Psoas muscle (tissue), 8 donors: ENCODE results near the gene FBLN5. TPM values are rescaled to one million over a fixed set of nuclear protein-coding genes. Genes with fewer than 3 reads are reported as not detected.
A peak's percentile ranks its signal among the peaks of the same experiment; 100 is the strongest.

ENCODE experiments used
- ATAC-seq, 4 donors: fragments of 200-7000 bp; cut with Tn5 transposase; one replicate each; pipeline ENCODE4 v1.9.1; 2020; ENCODE audit warnings: moderate library complexity in 3 of 4, mild to moderate bottlenecking in 2 of 4
- DNase-seq, 2 donors: peaks; one replicate each; pipeline ENCODE4 v3.0.0-alpha.2; 2020
- H3K27ac ChIP-seq: fragments of 200-600 bp; one replicate; pipeline ENCODE4 v1.8.0; 2022
- H3K27me3 ChIP-seq, 3 donors: fragments of 200-600 bp in 1 of 3; one replicate each; pipeline versions ENCODE4 v1.6.1 to v1.8.0; 2013 to 2022; ENCODE audit warnings: low read length in 2 of 3, mild to moderate bottlenecking in 2 of 3, moderate library complexity in 1 of 3; ENCODE audit not compliant: insufficient read depth in 3 of 3
- H3K36me3 ChIP-seq, 2 donors: fragments of 200-600 bp in 1 of 2; one replicate each; pipeline versions ENCODE4 v1.6.1 to v1.8.0; 2013 to 2022; ENCODE audit warnings: low read depth in 1 of 2, mild to moderate bottlenecking in 1 of 2, moderate library complexity in 1 of 2; ENCODE audit not compliant: insufficient read depth in 1 of 2
- H3K4me1 ChIP-seq: fragments of 200-600 bp; one replicate; pipeline ENCODE4 v1.8.0; 2022
- H3K4me3 ChIP-seq: fragments of 200-600 bp; one replicate; pipeline ENCODE4 v1.8.0; 2022; ENCODE audit warnings: mild to moderate bottlenecking
- H3K9me3 ChIP-seq: fragments of 200-600 bp; one replicate; pipeline ENCODE4 v1.8.0; 2022
- CTCF ChIP-seq: fragments of 200-600 bp; IDR thresholded peaks from one replicate; pipeline ENCODE4 v1.8.0; 2022; ENCODE audit warnings: antibody characterized with exemption
- WGBS, 3 donors: extraction: QIAGEN DNeasy Blood & Tissue Kit; methylation state at CpG; one replicate each; pipeline versions ENCODE4 v1.1.6 to v1.1.7; 2013; 5-methylcytosine and 5-hydroxymethylcytosine counted together
- intact Hi-C, 2 donors: fragments of 100-400 bp; cut with DNase I; formaldehyde crosslinking; loops; one replicate each; pipeline versions ENCODE4 v1.11.0 to v1.14.2; 2022
- polyA plus RNA-seq, 3 donors: library from polyadenylated mRNA; stranded (reverse); fragments of 200-250 nt; gene quantifications; one replicate each; pipeline ENCODE4 v1.2.3, GENCODE V29; 2013
- total RNA-seq, 4 donors: library from RNA; stranded (reverse); fragmentation: NEBNext Ultra II Directional in 2 of 4; extraction: Animal tissue kit (Norgen Biotek cat#: 25700) in 2 of 4; gene quantifications; one replicate each; pipeline versions ENCODE4 v1.2.1 to v1.2.4, GENCODE V29; 2021 to 2023
- donor health status: healthy with polysubstance abuse.
- donor health status: DM: no; HTN: no; CAD: no; lungs with moderate emphysema.
- donor health status: Bipolar disorder and iron deficiency.
- donor health status: healthy.
- donor health status: DM: yes; HTN: yes; CAD: no.
- donor health status: DM: no; HTN: no; CAD: no.
- donor health status: DM: no; HTN: no; CAD: no.
- donor health status: DM: yes; HTN: yes; CAD: no.

The FBLN5 gene
- total and polyA plus RNA-seq, 7 donors, result 12.3 to 37.8 (median 16.7) TPM

- H3K9me3 ChIP-seq, result no peaks in the 10 kb centered on the region
- intact Hi-C loops, result no loop called here
- H3K4me1 ChIP-seq, result peaks cover 16% of the 10 kb centered on the region
- no peaks in the 10 kb centered on the region for H3K27me3 ChIP-seq
- no peak overlapping the region for H3K4me3 ChIP-seq
- DNase-seq, result no peak
- H3K27ac ChIP-seq, result no peak overlapping the region
- TF ChIP-seq CTCF, result no peak
- peaks cover 5 to 42% of the 10 kb centered on the region in 2 donors for H3K36me3 ChIP-seq
- ATAC-seq, result no peak
Observed at GRCh38 chr14:91975763-91976162, 28.3 kb upstream of the FBLN5 start.

- H3K9me3 ChIP-seq, result no peaks in the 10 kb centered on the region
- no peak for TF ChIP-seq CTCF
- no peak overlapping the region for H3K4me3 ChIP-seq
- intact Hi-C loops, result no loop called here
- no peaks in the 10 kb centered on the region for H3K4me1 ChIP-seq
- no peak for DNase-seq
- no peak for ATAC-seq
- H3K27ac ChIP-seq, result no peak overlapping the region
- no peaks in the 10 kb centered on the region for H3K27me3 ChIP-seq
- 95 to 99% (median 96%) methylated on average over 2 of the region's 2 CpGs for WGBS, 3 donors
- H3K36me3 ChIP-seq, result peaks cover 7 to 85% of the 10 kb centered on the region in 2 donors
Observed at GRCh38 chr14:91971188-91971778, 23.8 kb upstream of the FBLN5 start.

GRCh38 chr14:91968280-91968679, 20.8 kb upstream of the FBLN5 start:
- ATAC-seq (no peak), DNase-seq (no peak)
- 85 to 88% (median 86%) methylated on average over 6 of the region's 6 CpGs for WGBS, 3 donors
- no peak overlapping the region for H3K27ac ChIP-seq
- H3K4me1 ChIP-seq, result no peaks in the 10 kb centered on the region
- intact Hi-C loops, result no loop called here
- H3K4me3 ChIP-seq, result no peak overlapping the region
- H3K9me3 ChIP-seq, result no peaks in the 10 kb centered on the region
- no peaks in the 10 kb centered on the region for H3K27me3 ChIP-seq
- no peak for TF ChIP-seq CTCF
- peaks cover 7 to 64% of the 10 kb centered on the region in 2 donors for H3K36me3 ChIP-seq

- no peak for TF ChIP-seq CTCF
- DNase-seq, result no peak
- peak in 1 of 4 donors; percentile 29 for ATAC-seq
Observed at GRCh38 chr14:91964724-91965123, 17.2 kb upstream of the FBLN5 start.

GRCh38 chr14:91964011-91964410, 16.5 kb upstream of the FBLN5 start:
- ATAC-seq (no peak), DNase-seq (no peak)
- TF ChIP-seq CTCF, result no peak
- Histone ChIP-seq H3K36me3 (peaks cover 2 to 26% of the 10 kb centered on the region in 2 donors), H3K4me1 (no peaks in the 10 kb centered on the region), H3K27ac (no peak overlapping the region), H3K9me3 (no peaks in the 10 kb centered on the region), H3K27me3 (no peaks in the 10 kb centered on the region), H3K4me3 (no peak overlapping the region)
- intact Hi-C loops, result no loop called here
- WGBS, 3 donors, result 76 to 78% (median 78%) methylated on average over 1 of the region's 1 CpG

More at GRCh38 chr14:91964724-91965123, 17.2 kb upstream of the FBLN5 start:
- Histone ChIP-seq H3K9me3 (no peaks in the 10 kb centered on the region), H3K27ac (no peak overlapping the region), H3K4me1 (no peaks in the 10 kb centered on the region), H3K4me3 (no peak overlapping the region), H3K36me3 (peaks cover 2 to 33% of the 10 kb centered on the region in 2 donors), H3K27me3 (no peaks in the 10 kb centered on the region)
- 77 to 86% (median 79%) methylated on average over 4 of the region's 4 CpGs for WGBS, 3 donors
- intact Hi-C loops, result no loop called here
